ENCODE results near the gene GPR162. TPM values are rescaled to one million over a fixed set of nuclear protein-coding genes. Genes with fewer than 3 reads are reported as not detected.
A peak's percentile ranks its signal among the peaks of the same experiment; 100 is the strongest.

GPR162 gene
- total RNA-seq, 1 donor from 2014 or later, result 21.5 TPM

DNA sequence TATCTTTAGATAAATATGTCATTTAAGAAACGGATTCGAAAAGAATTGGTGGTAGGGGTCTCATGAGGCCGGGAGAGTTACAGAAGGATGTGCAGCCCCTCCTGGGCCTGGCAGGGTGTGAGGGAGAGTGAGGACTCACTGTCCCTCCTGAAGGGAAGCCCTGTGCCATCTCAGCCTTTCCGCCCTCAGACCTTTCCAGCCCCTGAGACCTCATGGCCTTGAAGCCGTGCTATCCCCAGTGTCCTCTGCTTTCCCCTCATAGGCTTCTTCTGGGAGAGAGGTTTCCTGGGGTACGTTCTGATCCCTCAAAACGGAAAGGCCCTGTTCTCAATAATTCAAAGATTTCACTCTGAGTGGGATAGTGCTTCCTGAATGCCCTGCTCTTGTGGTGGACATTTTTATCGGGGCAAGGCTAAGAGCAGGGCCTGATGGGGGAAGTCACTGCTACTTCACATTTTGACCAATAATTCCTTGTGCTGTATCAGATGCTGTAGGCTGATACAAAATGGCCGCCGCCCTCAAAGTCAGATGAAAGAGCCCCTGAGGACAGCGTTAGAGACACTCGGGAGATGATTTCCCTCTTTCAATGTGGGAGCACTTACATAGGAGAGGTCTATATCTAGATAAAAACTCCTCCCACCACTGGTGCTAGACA, 31.0 kb upstream of the GPR162 start:
- peak in 1 of 2 donors; percentile 17 for ATAC-seq
- H3K9me3 ChIP-seq, result no peaks in the 10 kb centered on the region
- peak overlapping the region; percentile 82 for H3K27ac ChIP-seq
- TF ChIP-seq, protein P1, sequence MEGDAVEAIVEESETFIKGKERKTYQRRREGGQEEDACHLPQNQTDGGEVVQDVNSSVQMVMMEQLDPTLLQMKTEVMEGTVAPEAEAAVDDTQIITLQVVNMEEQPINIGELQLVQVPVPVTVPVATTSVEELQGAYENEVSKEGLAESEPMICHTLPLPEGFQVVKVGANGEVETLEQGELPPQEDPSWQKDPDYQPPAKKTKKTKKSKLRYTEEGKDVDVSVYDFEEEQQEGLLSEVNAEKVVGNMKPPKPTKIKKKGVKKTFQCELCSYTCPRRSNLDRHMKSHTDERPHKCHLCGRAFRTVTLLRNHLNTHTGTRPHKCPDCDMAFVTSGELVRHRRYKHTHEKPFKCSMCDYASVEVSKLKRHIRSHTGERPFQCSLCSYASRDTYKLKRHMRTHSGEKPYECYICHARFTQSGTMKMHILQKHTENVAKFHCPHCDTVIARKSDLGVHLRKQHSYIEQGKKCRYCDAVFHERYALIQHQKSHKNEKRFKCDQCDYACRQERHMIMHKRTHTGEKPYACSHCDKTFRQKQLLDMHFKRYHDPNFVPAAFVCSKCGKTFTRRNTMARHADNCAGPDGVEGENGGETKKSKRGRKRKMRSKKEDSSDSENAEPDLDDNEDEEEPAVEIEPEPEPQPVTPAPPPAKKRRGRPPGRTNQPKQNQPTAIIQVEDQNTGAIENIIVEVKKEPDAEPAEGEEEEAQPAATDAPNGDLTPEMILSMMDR (IDR thresholded peaks at IDR 0.05), result no peak
- peaks cover 43% of the 10 kb centered on the region for H3K4me1 ChIP-seq
- intact Hi-C loops (cut with DNase I), result no loop called here
- H3K27me3 ChIP-seq (ENCODE audit: low read depth), result no peaks in the 10 kb centered on the region
- peak overlapping the region; percentile 55 for H3K4me3 ChIP-seq
- H3K36me3 ChIP-seq, result peaks cover 4% of the 10 kb centered on the region
- DNase-seq, result no peak

DNA sequence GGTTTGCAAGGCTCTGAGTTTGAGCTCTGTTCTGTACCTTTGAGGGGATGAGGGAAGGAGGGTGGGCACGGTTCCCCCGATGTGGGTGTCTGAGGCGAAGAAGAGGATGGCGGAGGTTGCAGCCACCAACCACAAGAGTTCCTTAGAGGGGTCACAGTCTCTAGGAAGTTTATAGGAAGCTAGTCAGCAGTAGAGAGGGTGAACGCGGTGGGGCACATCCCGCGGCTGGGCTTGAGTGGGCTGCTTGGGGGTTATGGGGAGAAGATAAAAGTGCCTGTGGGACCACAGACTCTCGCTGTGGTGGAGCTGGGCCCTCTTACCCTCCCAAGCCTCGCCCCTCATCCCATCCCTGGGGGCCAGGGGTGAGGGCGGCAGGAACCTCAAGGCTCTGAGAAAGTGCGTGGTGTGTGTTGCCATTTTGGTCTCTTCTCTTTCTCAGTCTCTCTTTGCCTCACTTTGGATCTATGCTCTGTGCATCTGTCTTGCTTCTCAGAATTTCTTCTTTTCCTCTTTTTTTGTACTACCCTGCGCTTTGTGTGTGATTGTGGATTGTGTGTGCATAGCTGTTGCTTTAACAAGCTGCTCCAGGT, 29.6 kb upstream of the GPR162 start:
- H3K4me3 ChIP-seq, result peak overlapping the region; percentile 55
- ATAC-seq (peak in 1 of 2 donors; percentile 7), DNase-seq (no peak)
- H3K36me3 ChIP-seq, result peaks cover 15% of the 10 kb centered on the region
- TF ChIP-seq, protein P1 (IDR thresholded peaks at IDR 0.05), result no peak
- H3K9me3 ChIP-seq, result no peaks in the 10 kb centered on the region
- peak overlapping the region; percentile 73 for H3K27ac ChIP-seq
- peaks cover 43% of the 10 kb centered on the region for H3K4me1 ChIP-seq
- no peaks in the 10 kb centered on the region for H3K27me3 ChIP-seq (ENCODE audit: low read depth)
- intact Hi-C loops (cut with DNase I), result no loop called here

DNA sequence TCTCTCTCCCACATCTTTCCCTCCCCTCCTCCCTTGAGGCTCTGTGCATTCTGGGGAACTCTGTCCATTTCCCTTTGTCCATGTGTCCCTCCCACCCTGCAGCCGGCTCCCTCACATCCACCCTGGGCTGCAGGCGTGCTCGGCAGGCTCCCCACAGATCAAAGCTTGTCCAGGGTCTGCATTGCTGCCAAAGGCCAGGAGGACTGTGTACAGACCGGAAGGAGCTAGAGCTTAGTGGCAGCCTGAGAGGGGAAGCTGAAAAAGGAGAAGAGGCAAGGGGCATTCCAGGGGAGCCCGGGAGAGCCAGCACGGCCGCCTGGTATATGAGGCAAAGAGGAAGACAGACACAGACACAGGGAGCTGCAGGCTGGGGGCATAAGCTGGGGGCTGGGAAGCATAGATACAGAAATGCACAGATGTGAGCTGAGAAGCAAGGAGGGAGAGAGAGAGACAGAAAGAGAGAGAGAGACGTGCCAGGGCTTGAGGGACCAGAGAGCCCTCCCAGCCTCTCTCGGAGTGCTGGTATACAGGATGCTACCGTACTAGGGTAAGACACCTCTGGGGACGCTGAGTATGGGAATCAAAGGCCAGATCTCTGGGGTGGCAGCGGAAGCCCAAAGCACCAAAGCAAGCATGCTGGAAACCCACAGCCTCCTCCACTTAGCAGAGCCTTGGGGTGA, 29.0 kb upstream of the GPR162 start:
- Histone ChIP-seq H3K4me3 (peak overlapping the region; percentile 55), H3K27me3 (ENCODE audit: low read depth) (no peaks in the 10 kb centered on the region), H3K27ac (peak overlapping the region; percentile 73), H3K36me3 (peaks cover 15% of the 10 kb centered on the region), H3K4me1 (peaks cover 38% of the 10 kb centered on the region), H3K9me3 (no peaks in the 10 kb centered on the region)
- DNase-seq (peak; percentile 71), ATAC-seq (peak; percentile 61 to 80)
- intact Hi-C loops (cut with DNase I), result no loop called here
- TF ChIP-seq, protein P1 (IDR thresholded peaks at IDR 0.05), result no peak

DNA sequence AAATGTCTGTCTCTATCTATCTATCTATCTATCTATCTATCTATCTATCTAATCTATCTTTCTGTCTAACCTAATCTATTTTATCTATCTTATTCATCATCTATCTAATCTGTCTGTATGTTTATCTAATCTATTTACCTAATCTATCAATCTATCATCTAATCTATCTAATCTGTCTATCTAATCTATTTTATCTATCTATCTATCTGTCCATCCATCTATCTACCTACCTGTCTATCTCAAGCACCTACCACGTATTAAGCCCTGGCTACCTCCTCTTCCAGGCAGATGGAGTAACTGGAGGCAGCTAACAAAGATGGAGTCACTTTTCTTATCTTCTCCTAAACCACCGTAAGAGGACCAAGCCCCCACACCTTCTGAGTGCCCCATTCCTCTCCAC, 26.5 kb upstream of the GPR162 start:
- DNase-seq (no peak), ATAC-seq (no peak)
- Histone ChIP-seq H3K9me3 (no peaks in the 10 kb centered on the region), H3K36me3 (peaks cover 28% of the 10 kb centered on the region), H3K4me3 (no peak overlapping the region), H3K27ac (no peak overlapping the region), H3K27me3 (ENCODE audit: low read depth) (no peaks in the 10 kb centered on the region), H3K4me1 (peaks cover 29% of the 10 kb centered on the region)
- intact Hi-C loops (cut with DNase I), result no loop called here
- TF ChIP-seq, protein P1 (IDR thresholded peaks at IDR 0.05), result no peak

DNA sequence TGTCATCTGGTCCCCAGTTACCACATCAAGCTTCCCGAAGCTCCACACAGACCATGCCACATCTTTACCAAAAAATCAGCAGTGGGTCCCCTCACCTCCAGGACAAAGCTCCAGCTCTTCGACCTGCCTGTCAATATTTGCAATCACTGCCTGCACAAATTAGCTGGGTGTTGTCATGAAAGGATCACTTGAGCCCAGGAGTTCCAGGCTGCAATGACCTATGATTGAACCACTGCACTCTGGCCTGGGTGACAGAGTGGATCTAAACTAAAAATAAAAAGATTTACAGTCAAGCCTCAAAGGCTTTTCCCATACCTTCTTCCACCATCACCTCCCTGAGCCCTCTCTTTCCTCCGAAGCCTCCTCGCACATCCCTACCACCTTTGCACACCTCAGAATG, 25.0 kb upstream of the GPR162 start:
- ATAC-seq (no peak), DNase-seq (no peak)
- Histone ChIP-seq H3K36me3 (peaks cover 31% of the 10 kb centered on the region), H3K27ac (no peak overlapping the region), H3K4me3 (no peak overlapping the region), H3K9me3 (no peaks in the 10 kb centered on the region), H3K4me1 (peaks cover 20% of the 10 kb centered on the region), H3K27me3 (ENCODE audit: low read depth) (no peaks in the 10 kb centered on the region)
- intact Hi-C loops (cut with DNase I), result no loop called here
- TF ChIP-seq, protein P1 (IDR thresholded peaks at IDR 0.05), result no peak

Data from lower lobe of right lung (tissue), 2 donors.